GM12878 (cell line): Measurements from ENCODE around the gene MED22. TPM values are rescaled to one million over a fixed set of nuclear protein-coding genes. Genes with fewer than 3 reads are reported as not detected.
A peak's percentile ranks its signal among the peaks of the same experiment; 100 is the strongest.

Source experiments
- BRCA1 ChIP-seq: IDR thresholded peaks from 2 replicates; pipeline ENCODE4 v1.6.1; 2011; ENCODE audit warnings: low read depth, low read length, improper control_type of control experiment
- CBX5 ChIP-seq: sonication (generic); IDR thresholded peaks from 2 replicates; pipeline ENCODE4 v1.6.1; 2016; ENCODE audit warnings: low read depth, moderate library complexity, mild to moderate bottlenecking, inconsistent platforms
- CEBPZ ChIP-seq: fragments of 150-350 bp; IDR thresholded peaks from 2 replicates; pipeline ENCODE4 v1.6.1; 2016; ENCODE audit warnings: low read depth, low read length
- CREB1 ChIP-seq: IDR thresholded peaks from 2 replicates; pipeline ENCODE4 v1.6.1; 2012; ENCODE audit warnings: low read depth, mild to moderate bottlenecking, inconsistent platforms
- DPF2 ChIP-seq: fragments of 450-650 bp; IDR thresholded peaks from 2 replicates; pipeline ENCODE4 v1.6.1; 2017; ENCODE audit warnings: mild to moderate bottlenecking
- HCFC1 ChIP-seq: fragments of 150-350 bp; IDR thresholded peaks from 2 replicates; pipeline ENCODE4 v1.6.1; 2014; ENCODE audit warnings: low read length
- JUND ChIP-seq: IDR thresholded peaks from 2 replicates; pipeline ENCODE4 v1.6.1; 2012; ENCODE audit warnings: low read depth, mild to moderate bottlenecking, low read length, improper control_type of control experiment, moderate library complexity
- KDM1A ChIP-seq: fragments of 200-600 bp; sonication (generic); IDR thresholded peaks from 2 replicates; pipeline ENCODE4 v1.6.1; 2016; ENCODE audit warnings: borderline replicate concordance
- LARP7 ChIP-seq: fragments of 450-650 bp; IDR thresholded peaks from 2 replicates; pipeline ENCODE4 v1.6.1; 2017; ENCODE audit warnings: mild to moderate bottlenecking
- MAX ChIP-seq: IDR thresholded peaks from 2 replicates; pipeline ENCODE4 v1.6.1; 2012; ENCODE audit warnings: low read depth, low read length, improper control_type of control experiment
- MYC ChIP-seq: IDR thresholded peaks from 2 replicates; pipeline ENCODE4 v1.6.1; 2011; ENCODE audit warnings: mild to moderate bottlenecking, low read length, moderate library complexity, inconsistent platforms; ENCODE audit not compliant: insufficient read depth, insufficient replicate concordance, insufficient read length, severe bottlenecking
- NFXL1 ChIP-seq: fragments of 450-650 bp; IDR thresholded peaks from 2 replicates; pipeline ENCODE4 v1.6.1; 2017; ENCODE audit warnings: antibody characterized with exemption, mild to moderate bottlenecking, borderline replicate concordance
- NR2C1 ChIP-seq: fragments of 450-650 bp; IDR thresholded peaks from 2 replicates; pipeline ENCODE4 v1.6.1; 2017; ENCODE audit warnings: antibody characterized with exemption, mild to moderate bottlenecking, moderate library complexity
- NR2F1 ChIP-seq: fragments of 450-650 bp; conservative IDR thresholded peaks from 2 replicates; pipeline ENCODE4 v1.6.1; 2017; ENCODE audit warnings: mild to moderate bottlenecking
- NRF1 ChIP-seq: conservative IDR thresholded peaks from 2 replicates; pipeline ENCODE4 v1.6.1; 2011; ENCODE audit warnings: mild to moderate bottlenecking, low read depth, low read length, improper control_type of control experiment
- POLR2AphosphoS2 ChIP-seq: IDR thresholded peaks from 2 replicates; pipeline ENCODE4 v1.6.1; 2011; ENCODE audit warnings: low read depth, mild to moderate bottlenecking, low read length, improper control_type of control experiment, moderate library complexity
- POLR2AphosphoS5 ChIP-seq: IDR thresholded peaks from 2 replicates; pipeline ENCODE4 v1.6.1; 2011; ENCODE audit warnings: mild to moderate bottlenecking, low read length, inconsistent platforms
- RB1 ChIP-seq: fragments of 450-650 bp; formaldehyde crosslinking; IDR thresholded peaks from 2 replicates; pipeline ENCODE4 v1.6.1; 2017; ENCODE audit warnings: mild to moderate bottlenecking, borderline replicate concordance
- RUNX3 ChIP-seq: IDR thresholded peaks from 2 replicates; pipeline ENCODE4 v1.6.1; 2012; ENCODE audit warnings: low read length, inconsistent platforms
- SMARCA5 ChIP-seq: fragments of 450-650 bp; IDR thresholded peaks from 2 replicates; pipeline ENCODE4 v1.6.1; 2017; ENCODE audit warnings: mild to moderate bottlenecking
- SUPT20H ChIP-seq: IDR thresholded peaks from 2 replicates; pipeline ENCODE4 v1.6.1; 2011; ENCODE audit warnings: low read depth, mild to moderate bottlenecking, low read length, moderate library complexity, borderline replicate concordance; ENCODE audit not compliant: control insufficient read depth
- YY1 ChIP-seq: IDR thresholded peaks from 2 replicates; pipeline ENCODE4 v1.6.1; 2011; ENCODE audit warnings: low read depth, mild to moderate bottlenecking, low read length
- ZNF687 ChIP-seq: fragments of 450-650 bp; IDR thresholded peaks from 2 replicates; pipeline ENCODE4 v1.6.1; 2017; ENCODE audit warnings: mild to moderate bottlenecking, moderate library complexity
- polyA plus RNA-seq, 11 experiments: library from polyadenylated mRNA; depleted of rRNA in 4 of 11; unstranded in 6 of 11; stranded (reverse) in 5 of 11; fragments of >200 nt; fragmentation: Nextera tagmentation in 4 of 11; fragmentation: Illumina TruSeq in 1 of 11; extraction: Ambion mirVana in 4 of 11; extraction: Trizol in 1 of 11; gene quantifications; 1 replicate in 1 of 11; 2 replicates in 10 of 11; pipeline versions ENCODE4 v1.2.1 to v1.2.3, GENCODE V29; 2011 to 2016; ENCODE audit warnings: inconsistent platforms in 2 of 11, missing spikeins in 2 of 11, low read depth in 1 of 11
- total RNA-seq, 4 experiments: library from RNA; depleted of rRNA in 3 of 4; stranded (reverse); fragments of >200 nt in 3 of 4; fragmentation: Illumina TruSeq in 1 of 4; extraction: Trizol in 1 of 4; gene quantifications; 2 replicates each; pipeline versions ENCODE4 v1.2.1 to v1.2.3, GENCODE V29; 2013 to 2021

The MED22 gene
- total and polyA plus RNA-seq, 10 of the 15 experiments (the other 5 are each of a cell fraction or from before 2014, with no cell fraction given): 1.4 to 42.1 (median 24.6) TPM

- peak; percentile 63; the same call in 1 of the 2 replicates for TF ChIP-seq ZNF687
- peak; percentile 56 for TF ChIP-seq NR2C1
- TF ChIP-seq CEBPZ: no peak
- no peak for TF ChIP-seq BRCA1
- TF ChIP-seq KDM1A: no peak
- TF ChIP-seq SUPT20H: no peak
- TF ChIP-seq RB1: 0 out of 2 replicates have a peak, but pooled peaks have one; percentile 52
- peak; percentile 54 for TF ChIP-seq HCFC1
- TF ChIP-seq MYC: peak; percentile 16
- peak; percentile 76; the same call in 1 of the 2 replicates for TF ChIP-seq NFXL1
- TF ChIP-seq NRF1: no peak; the same call in 1 of the 2 replicates
- TF ChIP-seq POLR2AphosphoS2: peak; percentile 67; the same call in 1 of the 2 replicates
- no peak for TF ChIP-seq CBX5
- no peak for TF ChIP-seq JUND
- peak; percentile 83 for TF ChIP-seq LARP7
- peak; percentile 65 for TF ChIP-seq NR2F1
- TF ChIP-seq RUNX3: peak; percentile 58
- TF ChIP-seq POLR2AphosphoS5: peak; percentile 83
- TF ChIP-seq CREB1: peak; percentile 68; the same call in 1 of the 2 replicates
- peak; percentile 79 for TF ChIP-seq SMARCA5
- peak; percentile 89 for TF ChIP-seq DPF2
- peak; percentile 84 for TF ChIP-seq MAX
- peak; percentile 68; the same call in 1 of the 2 replicates for TF ChIP-seq YY1
Observed at GRCh38 chr9:133375724-133376654, 28.1 kb upstream of the MED22 start, which contains the start of the genes STKLD1 and SURF4 (continued).
